ENCODE measurements around the gene LBX2.

DNA sequence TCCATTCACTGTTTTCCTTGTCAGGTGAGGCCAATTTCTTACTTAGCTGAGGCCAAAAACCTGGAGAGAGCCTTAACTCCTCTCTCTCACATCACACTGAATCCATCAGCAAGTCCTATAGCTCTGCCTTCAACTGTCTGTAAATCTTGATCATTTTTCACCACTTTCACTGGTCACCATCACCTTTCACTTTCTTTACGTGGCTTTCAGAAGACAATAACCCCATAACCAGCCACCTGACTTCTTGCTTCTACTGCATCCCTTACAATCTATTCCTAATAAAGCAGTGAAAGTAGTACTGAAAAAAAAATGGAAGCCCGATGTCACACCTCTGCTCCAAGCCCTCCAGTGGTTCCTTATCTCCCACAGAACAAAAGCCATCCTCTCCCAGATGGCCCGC is 46.6 kb upstream of the LBX2 start:
- no peak for TF ChIP-seq CTCF (conservative IDR thresholded peaks at IDR 0.05 in 1 of 2, IDR thresholded peaks at IDR 0.05 in 1 of 2; ENCODE audit: low read depth in 1 of 2, low read length in 2 of 2)
- TF ChIP-seq EZH2 (IDR thresholded peaks at IDR 0.05; ENCODE audit: low read length, missing control alignments): no peak
